Thoracic aorta (tissue), 2 donors: ENCODE results near the gene ZNF646. TPM values are rescaled to one million over a fixed set of nuclear protein-coding genes. Genes with fewer than 3 reads are reported as not detected.

Experiments used
- ATAC-seq: fragments of 150-250 bp; one replicate; pipeline ENCODE4 v1.8.0; 2017; ENCODE audit warnings: low read depth; ENCODE audit not compliant: insufficient number of reproducible peaks, low FRiP score
- DNase-seq: peaks from one replicate; pipeline ENCODE4 v3.0.0-alpha.2; 2020; ENCODE audit warnings: low spot score
- H3K27ac ChIP-seq, 2 donors: fragments of 200-600 bp; sonication (generic); 1 replicate in 1 of 2; 2 replicates in 1 of 2; pipeline ENCODE4 v1.5.1; 2016; ENCODE audit warnings: mild to moderate bottlenecking in 2 of 2, moderate library complexity in 2 of 2
- H3K27me3 ChIP-seq: fragments of 200-600 bp; sonication (generic); replicated peaks from 2 replicates; pipeline ENCODE4 v1.6.0; 2016; ENCODE audit warnings: mild to moderate bottlenecking; ENCODE audit not compliant: insufficient read depth
- H3K36me3 ChIP-seq: fragments of 200-600 bp; sonication (generic); one replicate; pipeline ENCODE4 v1.5.1; 2016
- H3K4me1 ChIP-seq, 2 donors: fragments of 200-600 bp; sonication (generic); 1 replicate in 1 of 2; 2 replicates in 1 of 2; pipeline versions ENCODE4 v1.5.1 to v1.6.0; 2016; ENCODE audit warnings: low read depth in 2 of 2, mild to moderate bottlenecking in 1 of 2; ENCODE audit not compliant: control insufficient read depth in 1 of 2
- H3K4me3 ChIP-seq: fragments of 200-600 bp; sonication (generic); 2 replicates; pipeline ENCODE4 v1.5.1; 2016; ENCODE audit warnings: mild to moderate bottlenecking
- H3K9me3 ChIP-seq: fragments of 200-600 bp; sonication (generic); 2 replicates; pipeline ENCODE4 v1.5.1; 2016
- CTCF ChIP-seq: fragments of 200-600 bp; sonication (generic); IDR thresholded peaks from one replicate; pipeline ENCODE4 v1.5.1; 2019; ENCODE audit warnings: antibody characterized with exemption
- total RNA-seq, 2 donors: library from RNA; depleted of rRNA; stranded (reverse); fragments of >200 nt; gene quantifications; one replicate each; pipeline versions ENCODE4 v1.1.0 to v1.2.3, GENCODE V29; 2016

ZNF646 gene
- total RNA-seq, 2 donors from 2014 or later: 10.2 to 17.9 TPM

- Histone ChIP-seq H3K27ac (no peak overlapping the region), H3K27me3 (no peaks in the 10 kb centered on the region), H3K4me1 (peaks cover 0 to 3% of the 10 kb centered on the region in 2 donors), H3K4me3 (no peak overlapping the region), H3K36me3 (peaks cover 37% of the 10 kb centered on the region), H3K9me3 (no peaks in the 10 kb centered on the region)
- no peak for DNase-seq
- TF ChIP-seq CTCF: no peak
- ATAC-seq: no peak
Measured at GRCh38 chr16:31133046-31133501, 58.9 kb downstream of the ZNF646 start.

Other genes starting within 250 kb of the ZNF646 start
- 10 to 100 TPM; 35.6 to 55.2 TPM for gene BCL7C, start 180.3 kb upstream of the ZNF646 start, total RNA-seq
- 1 to 10 TPM; 3.8 TPM for gene CTF1, start 177.8 kb upstream of the ZNF646 start, total RNA-seq
- gene FBXL19, start 150.8 kb upstream of the ZNF646 start, total RNA-seq: 10 to 100 TPM; 14.5 to 18.7 TPM
- 10 to 100 TPM; 19.0 to 35.7 TPM for gene ORAI3, start 125.4 kb upstream of the ZNF646 start, total RNA-seq
- 10 to 100 TPM in 1 of 2 donors, 1 to 10 TPM in 1; 7.4 to 14.6 TPM for gene SETD1A, start 116.7 kb upstream of the ZNF646 start, total RNA-seq
- 10 to 100 TPM; 16.4 to 26.8 TPM for gene HSD3B7, start 89.2 kb upstream of the ZNF646 start, total RNA-seq
- 1 to 10 TPM in 1 of 2 donors, under 1 TPM in 1; 0.68 to 1.6 TPM for gene STX1B, start 63.8 kb upstream of the ZNF646 start, total RNA-seq
- 10 to 100 TPM; 39.3 to 50.5 TPM for gene STX4, start 40.9 kb upstream of the ZNF646 start, total RNA-seq
- gene ZNF668, start 182 bp upstream of the ZNF646 start, total RNA-seq: 10 to 100 TPM; 10.3 to 14.5 TPM
- gene PRSS53, start 14.5 kb downstream of the ZNF646 start, total RNA-seq: 10 to 100 TPM; 10.6 to 13.7 TPM
- 100 to 1,000 TPM in 1 of 2 donors, 10 to 100 TPM in 1; 88.7 to 187 TPM for gene VKORC1, start 20.4 kb downstream of the ZNF646 start, total RNA-seq
- gene BCKDK, start 34.0 kb downstream of the ZNF646 start, total RNA-seq: 10 to 100 TPM; 35.1 to 58.5 TPM
- gene KAT8, start 43.2 kb downstream of the ZNF646 start, total RNA-seq: 10 to 100 TPM; 62.5 to 75.7 TPM
- gene PRSS8, start 61.3 kb downstream of the ZNF646 start, total RNA-seq: not detected
- 10 to 100 TPM in 1 of 2 donors, 1 to 10 TPM in 1; 1.3 to 14.8 TPM for gene PRSS36, start 75.6 kb downstream of the ZNF646 start, total RNA-seq
- 100 to 1,000 TPM in 1 of 2 donors, 10 to 100 TPM in 1; 63.9 to 141 TPM for gene FUS, start 105.7 kb downstream of the ZNF646 start, total RNA-seq
- gene PYCARD, start 128.3 kb downstream of the ZNF646 start, total RNA-seq: 10 to 100 TPM; 19.2 to 23.0 TPM
- under 1 TPM in 1 of 2 donors, not detected in 1; 0.07 TPM for gene TRIM72, start 139.7 kb downstream of the ZNF646 start, total RNA-seq
- not detected for gene PYDC1, start 142.7 kb downstream of the ZNF646 start, total RNA-seq
- 10 to 100 TPM; 31.2 to 31.5 TPM for gene ITGAM, start 185.6 kb downstream of the ZNF646 start, total RNA-seq